ENCODE data around the gene SORCS3.

SORCS3 gene

DNA sequence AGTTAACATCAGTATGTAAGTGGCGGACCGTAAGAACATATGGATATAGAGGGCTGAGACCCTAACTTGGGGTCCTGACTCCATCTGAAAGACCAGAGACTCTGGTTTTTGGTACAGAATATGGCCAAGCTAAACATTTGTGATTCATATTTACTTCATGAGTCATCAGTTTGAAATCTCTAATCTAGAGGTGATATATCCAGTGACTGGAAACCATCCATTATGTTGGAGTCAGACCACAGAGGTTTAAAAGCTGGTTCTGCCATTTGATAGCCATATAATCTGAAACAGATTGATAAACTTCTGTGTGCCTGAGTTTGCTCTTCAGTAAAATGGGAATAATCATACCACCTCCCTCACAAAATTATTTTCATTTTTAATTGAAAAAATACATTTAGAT lies 505.3 kb downstream of the SORCS3 start:
- Histone ChIP-seq H3K4me1 (ENCODE audit: insufficient read depth, low read length) (no peaks in the 10 kb centered on the region), H3K36me3 (ENCODE audit: insufficient read depth, low read length) (no peaks in the 10 kb centered on the region), H3K27me3 (ENCODE audit: insufficient read depth, low read length, poor library complexity) (no peaks in the 10 kb centered on the region), H3K9ac (ENCODE audit: low read depth, low read length) (no peak overlapping the region), H3K4me3 (ENCODE audit: low read depth in 1 of 2, low read length in 2 of 2) (no peak overlapping the region), H2AFZ (ENCODE audit: low read depth, low read length) (no peak overlapping the region), H4K20me1 (ENCODE audit: insufficient read depth, low read length) (no peaks in the 10 kb centered on the region), H3K4me2 (ENCODE audit: insufficient read depth, low read length) (no peak overlapping the region), H3K27ac (ENCODE audit: low read length) (no peak overlapping the region), H3K79me2 (ENCODE audit: insufficient read depth, low read length) (no peaks in the 10 kb centered on the region), H3K9me3 (ENCODE audit: insufficient read depth, low read length, severe bottlenecking) (no peaks in the 10 kb centered on the region)
- TF ChIP-seq, protein P1, sequence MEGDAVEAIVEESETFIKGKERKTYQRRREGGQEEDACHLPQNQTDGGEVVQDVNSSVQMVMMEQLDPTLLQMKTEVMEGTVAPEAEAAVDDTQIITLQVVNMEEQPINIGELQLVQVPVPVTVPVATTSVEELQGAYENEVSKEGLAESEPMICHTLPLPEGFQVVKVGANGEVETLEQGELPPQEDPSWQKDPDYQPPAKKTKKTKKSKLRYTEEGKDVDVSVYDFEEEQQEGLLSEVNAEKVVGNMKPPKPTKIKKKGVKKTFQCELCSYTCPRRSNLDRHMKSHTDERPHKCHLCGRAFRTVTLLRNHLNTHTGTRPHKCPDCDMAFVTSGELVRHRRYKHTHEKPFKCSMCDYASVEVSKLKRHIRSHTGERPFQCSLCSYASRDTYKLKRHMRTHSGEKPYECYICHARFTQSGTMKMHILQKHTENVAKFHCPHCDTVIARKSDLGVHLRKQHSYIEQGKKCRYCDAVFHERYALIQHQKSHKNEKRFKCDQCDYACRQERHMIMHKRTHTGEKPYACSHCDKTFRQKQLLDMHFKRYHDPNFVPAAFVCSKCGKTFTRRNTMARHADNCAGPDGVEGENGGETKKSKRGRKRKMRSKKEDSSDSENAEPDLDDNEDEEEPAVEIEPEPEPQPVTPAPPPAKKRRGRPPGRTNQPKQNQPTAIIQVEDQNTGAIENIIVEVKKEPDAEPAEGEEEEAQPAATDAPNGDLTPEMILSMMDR (IDR thresholded peaks at IDR 0.05; ENCODE audit: borderline replicate concordance, extremely low read depth, low read length, poor library complexity, severe bottlenecking) = no peak
- no peak for TF ChIP-seq EZH2 (IDR thresholded peaks at IDR 0.05; ENCODE audit: borderline replicate concordance, low read depth, low read length, severe bottlenecking)
- DNase-seq = no peak
- no peak for ATAC-seq (ENCODE audit: insufficient read depth, low read depth)

GRCh38 chr10:105148456-105148855 lies 507.4 kb downstream of the SORCS3 start:
- H3K36me3 ChIP-seq (ENCODE audit: insufficient read depth, low read length) = no peaks in the 10 kb centered on the region
- no peaks in the 10 kb centered on the region for H3K9me3 ChIP-seq (ENCODE audit: insufficient read depth, low read length, severe bottlenecking)
- H4K20me1 ChIP-seq (ENCODE audit: insufficient read depth, low read length) = no peaks in the 10 kb centered on the region
- H3K9ac ChIP-seq (ENCODE audit: low read depth, low read length) = no peak overlapping the region
- DNase-seq = no peak
- H2AFZ ChIP-seq (ENCODE audit: low read depth, low read length) = no peak overlapping the region
- no peaks in the 10 kb centered on the region for H3K4me1 ChIP-seq (ENCODE audit: insufficient read depth, low read length)
- no peak overlapping the region for H3K4me2 ChIP-seq (ENCODE audit: insufficient read depth, low read length)
- TF ChIP-seq, protein P1 (IDR thresholded peaks at IDR 0.05; ENCODE audit: borderline replicate concordance, extremely low read depth, low read length, poor library complexity, severe bottlenecking) = no peak
- no peak for TF ChIP-seq EZH2 (IDR thresholded peaks at IDR 0.05; ENCODE audit: borderline replicate concordance, low read depth, low read length, severe bottlenecking)
- no peak overlapping the region for H3K27ac ChIP-seq (ENCODE audit: low read length)
- H3K27me3 ChIP-seq (ENCODE audit: insufficient read depth, low read length, poor library complexity) = no peaks in the 10 kb centered on the region
- no peak overlapping the region for H3K4me3 ChIP-seq (ENCODE audit: low read depth in 1 of 2, low read length in 2 of 2)
- H3K79me2 ChIP-seq (ENCODE audit: insufficient read depth, low read length) = no peaks in the 10 kb centered on the region
- ATAC-seq (ENCODE audit: insufficient read depth, low read depth) = no peak

GRCh38 chr10:105148921-105149320 lies 507.8 kb downstream of the SORCS3 start:
- no peak for DNase-seq
- Histone ChIP-seq H3K9me3 (ENCODE audit: insufficient read depth, low read length, severe bottlenecking) (no peaks in the 10 kb centered on the region), H4K20me1 (ENCODE audit: insufficient read depth, low read length) (no peaks in the 10 kb centered on the region), H3K4me2 (ENCODE audit: insufficient read depth, low read length) (no peak overlapping the region), H3K4me1 (ENCODE audit: insufficient read depth, low read length) (no peaks in the 10 kb centered on the region), H3K9ac (ENCODE audit: low read depth, low read length) (no peak overlapping the region), H3K27ac (ENCODE audit: low read length) (no peak overlapping the region), H3K79me2 (ENCODE audit: insufficient read depth, low read length) (no peaks in the 10 kb centered on the region), H3K27me3 (ENCODE audit: insufficient read depth, low read length, poor library complexity) (no peaks in the 10 kb centered on the region), H3K36me3 (ENCODE audit: insufficient read depth, low read length) (no peaks in the 10 kb centered on the region), H3K4me3 (ENCODE audit: low read depth in 1 of 2, low read length in 2 of 2) (no peak overlapping the region), H2AFZ (ENCODE audit: low read depth, low read length) (no peak overlapping the region)
- ATAC-seq (ENCODE audit: insufficient read depth, low read depth) = no peak
- no peak for TF ChIP-seq EZH2 (IDR thresholded peaks at IDR 0.05; ENCODE audit: borderline replicate concordance, low read depth, low read length, severe bottlenecking)
- TF ChIP-seq, protein P1 (IDR thresholded peaks at IDR 0.05; ENCODE audit: borderline replicate concordance, extremely low read depth, low read length, poor library complexity, severe bottlenecking) = no peak

DNA sequence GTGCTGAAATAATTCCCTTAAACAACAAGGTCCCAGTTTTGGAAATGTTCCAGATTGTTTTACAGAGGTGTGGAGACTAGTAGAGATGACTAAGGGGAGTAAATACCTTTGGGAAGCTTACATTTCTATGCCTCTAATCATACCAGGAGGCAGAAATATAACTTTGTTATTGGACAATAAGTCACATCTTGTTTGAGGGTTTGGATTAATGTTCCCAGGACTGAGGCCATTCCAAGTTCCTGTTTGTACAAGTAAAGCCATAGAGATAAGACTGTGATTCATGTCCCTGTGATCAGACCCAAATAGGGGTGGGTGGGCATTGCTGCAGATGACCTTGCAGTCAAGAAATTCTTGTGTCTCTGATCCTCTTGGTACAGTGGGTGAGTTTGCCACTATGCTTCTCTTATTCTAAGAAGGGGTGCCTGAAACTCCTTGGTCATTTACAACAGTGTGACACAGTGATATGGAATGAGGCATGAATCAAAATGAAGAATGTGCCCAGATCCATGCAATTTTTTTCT lies 508.3 kb downstream of the SORCS3 start:
- Histone ChIP-seq H3K79me2 (ENCODE audit: insufficient read depth, low read length) (no peaks in the 10 kb centered on the region), H3K9ac (ENCODE audit: low read depth, low read length) (no peak overlapping the region), H3K27ac (ENCODE audit: low read length) (no peak overlapping the region), H2AFZ (ENCODE audit: low read depth, low read length) (no peak overlapping the region), H3K36me3 (ENCODE audit: insufficient read depth, low read length) (no peaks in the 10 kb centered on the region), H3K9me3 (ENCODE audit: insufficient read depth, low read length, severe bottlenecking) (no peaks in the 10 kb centered on the region), H3K4me2 (ENCODE audit: insufficient read depth, low read length) (no peak overlapping the region), H4K20me1 (ENCODE audit: insufficient read depth, low read length) (no peaks in the 10 kb centered on the region), H3K27me3 (ENCODE audit: insufficient read depth, low read length, poor library complexity) (no peaks in the 10 kb centered on the region), H3K4me1 (ENCODE audit: insufficient read depth, low read length) (no peaks in the 10 kb centered on the region), H3K4me3 (ENCODE audit: low read depth in 1 of 2, low read length in 2 of 2) (no peak overlapping the region)
- DNase-seq (no peak), ATAC-seq (ENCODE audit: insufficient read depth, low read depth) (no peak)
- no peak for TF ChIP-seq EZH2 (IDR thresholded peaks at IDR 0.05; ENCODE audit: borderline replicate concordance, low read depth, low read length, severe bottlenecking)
- TF ChIP-seq, protein P1 (IDR thresholded peaks at IDR 0.05; ENCODE audit: borderline replicate concordance, extremely low read depth, low read length, poor library complexity, severe bottlenecking) = no peak
